GM12878 (cell line): ENCODE measurements around the gene PPP2R3C. TPM values are rescaled to one million over a fixed set of nuclear protein-coding genes. Genes with fewer than 3 reads are reported as not detected.

Experiments used
- ATAC-seq: fragments of 200-7000 bp; cut with Tn5 transposase; 3 replicates; pipeline ENCODE4 v1.9.1; 2020; ENCODE audit warnings: mild to moderate bottlenecking, moderate library complexity
- BruUV-seq: library from RNA; stranded (reverse); fragments of 400-500 nt; replicated peaks from 2 replicates; lab custom pipeline; 2021; lab: Mats Ljungman, UMichigan
- CTCF ChIA-PET: fragments of 300-600 bp; sonication (Branson Sonifier 250); formaldehyde crosslinking; extraction: SDS; loops from one replicate; lab custom pipeline; 2021; ENCODE audit warnings: inconsistent platforms; lab: Yijun Ruan, JAX
- POLR2A ChIA-PET: fragments of 350-600 bp; formaldehyde crosslinking; extraction: SDS; loops from one replicate; lab custom pipeline; 2021; ENCODE audit warnings: inconsistent platforms; lab: Charles Lee
- RAD21 ChIA-PET: fragments of 300-600 bp; sonication (Branson Sonifier 250); formaldehyde crosslinking; loops from one replicate; lab custom pipeline; 2023; ENCODE audit warnings: antibody characterized with exemption; ENCODE audit not compliant: unreplicated experiment; lab: Charles Lee
- SMC1A ChIA-PET: fragments of 300-600 bp; sonication (Branson Sonifier 250); formaldehyde crosslinking; loops from one replicate; lab custom pipeline; 2023; ENCODE audit not compliant: unreplicated experiment, uncharacterized antibody; lab: Charles Lee
- DNase-seq: peaks from one replicate; pipeline ENCODE4 v3.0.0-alpha.2; 2011; ENCODE audit warnings: low read depth, low spot score
- FAIRE-seq: peaks from 3 replicates; lab custom pipeline; 2011; peaks lifted over from hg19 to GRCh38; lab: Jason Lieb, UNC
- H2AFZ ChIP-seq: 2 replicates; pipeline ENCODE4 v1.6.0; 2011; ENCODE audit warnings: low read depth, low read length, control low read depth; ENCODE audit not compliant: control insufficient read depth
- H3K27ac ChIP-seq: 2 replicates; pipeline ENCODE4 v1.5.1; 2011; ENCODE audit warnings: control low read depth; ENCODE audit not compliant: control insufficient read depth, insufficient read depth
- H3K27me3 ChIP-seq, 2 experiments: replicated peaks in 1 of 2; 2 replicates each; pipeline versions ENCODE4 v1.6.0 to v1.6.1; 2011; ENCODE audit warnings: low read length in 1 of 2; ENCODE audit not compliant: control insufficient read depth in 2 of 2, insufficient read depth in 2 of 2
- H3K36me3 ChIP-seq, 2 experiments: 2 replicates each; pipeline ENCODE4 v1.5.1; 2011; ENCODE audit warnings: low read length in 1 of 2; ENCODE audit not compliant: control insufficient read depth in 2 of 2, insufficient read depth in 2 of 2
- H3K4me1 ChIP-seq: 2 replicates; pipeline ENCODE4 v1.6.1; 2011; ENCODE audit warnings: mild to moderate bottlenecking, low read length, moderate library complexity, mixed read lengths; ENCODE audit not compliant: control insufficient read depth, insufficient read depth
- H3K4me2 ChIP-seq: 2 replicates; pipeline ENCODE4 v1.6.0; 2011; ENCODE audit warnings: control low read depth; ENCODE audit not compliant: control insufficient read depth, insufficient read depth
- H3K4me3 ChIP-seq: fragments of 200-600 bp; sonication (generic); 2 replicates; pipeline ENCODE4 v1.5.1; 2016
- H3K79me2 ChIP-seq: 2 replicates; pipeline ENCODE4 v1.6.0; 2011; ENCODE audit warnings: low read length; ENCODE audit not compliant: control insufficient read depth, insufficient read depth
- H3K9ac ChIP-seq: 2 replicates; pipeline ENCODE4 v1.8.0; 2011; ENCODE audit warnings: low read length, control low read depth, mixed read lengths; ENCODE audit not compliant: control insufficient read depth, insufficient read depth
- H3K9me3 ChIP-seq: replicated peaks from 3 replicates; pipeline ENCODE4 v1.5.1; 2011; ENCODE audit warnings: mild to moderate bottlenecking, low read length; ENCODE audit not compliant: control insufficient read depth, insufficient read depth
- H4K20me1 ChIP-seq: 2 replicates; pipeline ENCODE4 v1.6.0; 2011; ENCODE audit not compliant: control insufficient read depth, insufficient read depth
- CREM ChIP-seq: IDR thresholded peaks from 2 replicates; pipeline ENCODE4 v1.6.1; 2014; ENCODE audit warnings: antibody characterized with exemption, low read depth
- HDAC2 ChIP-seq: fragments of 200-600 bp; sonication (generic); IDR thresholded peaks from 2 replicates; pipeline ENCODE4 v1.6.1; 2017
- MEF2A ChIP-seq: IDR thresholded peaks from 2 replicates; pipeline ENCODE4 v1.6.1; 2011; ENCODE audit warnings: low read depth, mild to moderate bottlenecking, low read length, moderate library complexity; ENCODE audit not compliant: insufficient read depth
- MEF2B ChIP-seq: fragments of 450-650 bp; IDR thresholded peaks from 2 replicates; pipeline ENCODE4 v1.6.1; 2018; ENCODE audit warnings: mild to moderate bottlenecking, moderate library complexity; ENCODE audit not compliant: partially characterized antibody, poor library complexity, severe bottlenecking
- PML ChIP-seq: IDR thresholded peaks from 2 replicates; pipeline ENCODE4 v1.6.1; 2012; ENCODE audit warnings: low read length, inconsistent platforms
- SRF ChIP-seq, 2 experiments: IDR thresholded peaks; 2 replicates each; pipeline ENCODE4 v1.6.1; 2011; ENCODE audit warnings: low read depth in 2 of 2, low read length in 2 of 2, mild to moderate bottlenecking in 1 of 2, moderate library complexity in 1 of 2
- TCF12 ChIP-seq: IDR thresholded peaks from 2 replicates; pipeline ENCODE4 v1.6.1; 2011; ENCODE audit warnings: low read depth, mild to moderate bottlenecking, low read length
- TCF3 ChIP-seq: IDR thresholded peaks from 2 replicates; pipeline ENCODE4 v1.6.1; 2012; ENCODE audit warnings: low read depth, mild to moderate bottlenecking, low read length, borderline replicate concordance; ENCODE audit not compliant: insufficient read depth
- ZNF24 ChIP-seq: fragments of 450-650 bp; IDR thresholded peaks from 2 replicates; pipeline ENCODE4 v1.6.1; 2017; ENCODE audit warnings: antibody characterized with exemption, mild to moderate bottlenecking
- WGBS: methylation state at CpG from one replicate; pipeline ENCODE4 v1.1.6; 2016; ENCODE audit warnings: low lambda C conversion rate; ENCODE audit not compliant: insufficient replicate concordance, insufficient coverage; ENCODE audit errors: missing lambda C conversion rate; 5-methylcytosine and 5-hydroxymethylcytosine counted together
- in situ Hi-C: fragments of 300-500 bp; cut with MboI; formaldehyde crosslinking; loops from 9 replicates; pipeline ENCODE4 v1.14.3; 2018; ENCODE audit warnings: mixed read lengths
- intact Hi-C: fragments of 100-400 bp; cut with micrococcal nuclease; formaldehyde crosslinking; loops from one replicate; pipeline ENCODE4 v1.14.2; 2022; ENCODE audit not compliant: unreplicated experiment
- polyA plus RNA-seq, 11 experiments: library from polyadenylated mRNA; depleted of rRNA in 4 of 11; unstranded in 6 of 11; stranded (reverse) in 5 of 11; fragments of >200 nt; fragmentation: Nextera tagmentation in 4 of 11; fragmentation: Illumina TruSeq in 1 of 11; extraction: Ambion mirVana in 4 of 11; extraction: Trizol in 1 of 11; gene quantifications; 1 replicate in 1 of 11; 2 replicates in 10 of 11; pipeline versions ENCODE4 v1.2.1 to v1.2.3, GENCODE V29; 2011 to 2016; ENCODE audit warnings: inconsistent platforms in 2 of 11, missing spikeins in 2 of 11, low read depth in 1 of 11
- total RNA-seq, 4 experiments: library from RNA; depleted of rRNA in 3 of 4; stranded (reverse); fragments of >200 nt in 3 of 4; fragmentation: Illumina TruSeq in 1 of 4; extraction: Trizol in 1 of 4; gene quantifications; 2 replicates each; pipeline versions ENCODE4 v1.2.1 to v1.2.3, GENCODE V29; 2013 to 2021
- TF ChIP-seq, protein P1 (sequence below): fragments of 450-650 bp; IDR thresholded peaks from 2 replicates; pipeline ENCODE4 v1.6.1; 2016; ENCODE audit warnings: mild to moderate bottlenecking
- TF ChIP-seq, protein P2 (sequence below): fragments of 450-650 bp; IDR thresholded peaks from 2 replicates; pipeline ENCODE4 v1.6.1; 2017; ENCODE audit warnings: mild to moderate bottlenecking

Gene PPP2R3C
- total and polyA plus RNA-seq, 10 of the 15 experiments (the other 5 are each of a cell fraction or from before 2014, with no cell fraction given): 27.6 to 80.5 (median 42.9) TPM

DNA sequence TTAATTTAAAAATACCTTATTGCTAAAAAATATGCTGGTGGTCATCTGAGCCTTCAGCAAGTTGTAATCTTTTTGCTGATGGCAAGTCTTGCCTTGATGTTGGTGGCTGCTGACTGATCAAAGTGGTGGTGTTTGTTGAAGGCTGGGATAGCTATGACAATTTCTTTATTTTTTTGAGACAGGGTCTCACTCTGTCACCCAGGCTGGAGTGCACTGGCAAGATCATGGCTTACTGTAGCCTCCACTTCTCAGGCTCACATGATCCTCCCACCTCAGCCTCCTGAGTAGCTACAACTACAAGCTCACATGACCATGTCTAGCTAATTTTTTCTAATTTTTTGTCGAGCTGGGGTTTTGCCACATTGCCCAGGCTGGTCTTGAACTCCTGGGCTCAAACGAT is 25.4 kb upstream of the PPP2R3C start:
- ChIA-PET POLR2A (interaction anchor here (1.0 to 1.3 kb wide), 2 partner anchors 11 kb away, joined by 3 read pairs; no protein-coding TSS in a partner anchor), CTCF (interaction anchor here (8.1 to 11.8 kb wide), 3 partner anchors 81 to 266 kb away, joined by 115 to 324 read pairs (median 141); partner anchors contain the start of gene NFKBIA)
- intact Hi-C loops: no loop called here
- ATAC-seq (no peak), DNase-seq (no peak)
- BruUV-seq: no TSS peak
- peaks cover 10% of the 10 kb centered on the region for H3K4me1 ChIP-seq
- H3K27ac ChIP-seq: no peak overlapping the region
- H3K79me2 ChIP-seq: peaks cover 4% of the 10 kb centered on the region
- no peak for TF ChIP-seq TCF3
- no peak for TF ChIP-seq SRF (IDR thresholded peaks at IDR 0.05; ENCODE audit: low read depth in 2 of 2, low read length in 2 of 2)
- TF ChIP-seq, protein P1, sequence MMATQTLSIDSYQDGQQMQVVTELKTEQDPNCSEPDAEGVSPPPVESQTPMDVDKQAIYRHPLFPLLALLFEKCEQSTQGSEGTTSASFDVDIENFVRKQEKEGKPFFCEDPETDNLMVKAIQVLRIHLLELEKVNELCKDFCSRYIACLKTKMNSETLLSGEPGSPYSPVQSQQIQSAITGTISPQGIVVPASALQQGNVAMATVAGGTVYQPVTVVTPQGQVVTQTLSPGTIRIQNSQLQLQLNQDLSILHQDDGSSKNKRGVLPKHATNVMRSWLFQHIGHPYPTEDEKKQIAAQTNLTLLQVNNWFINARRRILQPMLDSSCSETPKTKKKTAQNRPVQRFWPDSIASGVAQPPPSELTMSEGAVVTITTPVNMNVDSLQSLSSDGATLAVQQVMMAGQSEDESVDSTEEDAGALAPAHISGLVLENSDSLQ: no peak
- TF ChIP-seq MEF2A: no peak
- TF ChIP-seq CREM: no peak
- no peak for TF ChIP-seq ZNF24
- TF ChIP-seq, protein P2, sequence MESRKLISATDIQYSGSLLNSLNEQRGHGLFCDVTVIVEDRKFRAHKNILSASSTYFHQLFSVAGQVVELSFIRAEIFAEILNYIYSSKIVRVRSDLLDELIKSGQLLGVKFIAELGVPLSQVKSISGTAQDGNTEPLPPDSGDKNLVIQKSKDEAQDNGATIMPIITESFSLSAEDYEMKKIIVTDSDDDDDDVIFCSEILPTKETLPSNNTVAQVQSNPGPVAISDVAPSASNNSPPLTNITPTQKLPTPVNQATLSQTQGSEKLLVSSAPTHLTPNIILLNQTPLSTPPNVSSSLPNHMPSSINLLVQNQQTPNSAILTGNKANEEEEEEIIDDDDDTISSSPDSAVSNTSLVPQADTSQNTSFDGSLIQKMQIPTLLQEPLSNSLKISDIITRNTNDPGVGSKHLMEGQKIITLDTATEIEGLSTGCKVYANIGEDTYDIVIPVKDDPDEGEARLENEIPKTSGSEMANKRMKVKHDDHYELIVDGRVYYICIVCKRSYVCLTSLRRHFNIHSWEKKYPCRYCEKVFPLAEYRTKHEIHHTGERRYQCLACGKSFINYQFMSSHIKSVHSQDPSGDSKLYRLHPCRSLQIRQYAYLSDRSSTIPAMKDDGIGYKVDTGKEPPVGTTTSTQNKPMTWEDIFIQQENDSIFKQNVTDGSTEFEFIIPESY: no peak
- TF ChIP-seq MEF2B: no peak
- TF ChIP-seq HDAC2: no peak
- no peak for TF ChIP-seq TCF12
- no peak for TF ChIP-seq PML
- TF ChIP-seq, all 136 proteins: peak for 0
- no peak overlapping the region for H2AFZ ChIP-seq
- no peak overlapping the region for H3K9ac ChIP-seq
- ChIA-PET RAD21 (interaction anchor here (1.2 to 9.8 kb wide), 2 partner anchors 8 to 269 kb away, joined by 4 to 257 read pairs; no protein-coding TSS in a partner anchor), SMC1A (interaction anchor here (0.9 to 16.3 kb wide), 4 partner anchors 8 to 268 kb away, joined by 3 to 362 read pairs (median 15); no protein-coding TSS in a partner anchor)
- 63% methylated on average over 2 of the region's 2 CpGs for WGBS
- no peak overlapping the region for H3K4me3 ChIP-seq
- H3K27me3 ChIP-seq: no peaks in the 10 kb centered on the region
- H3K9me3 ChIP-seq: no peaks in the 10 kb centered on the region
- in situ Hi-C loops: no loop called here
- H3K36me3 ChIP-seq: peaks cover 1 to 4% of the 10 kb centered on the region in 2 experiments; a peak in 2 of 4 replicates
- no peak overlapping the region for H3K4me2 ChIP-seq
- no peak for FAIRE-seq
- H4K20me1 ChIP-seq: no peaks in the 10 kb centered on the region
